Measurements from ENCODE around the gene DPY19L1.
A peak's percentile ranks its signal among the peaks of the same experiment; 100 is the strongest.
"Not testable (repeated sequence)": the region's sequence is repeated elsewhere in the genome, so short reads cannot be mapped to it uniquely, and the experiment has no call there.

DPY19L1 gene

GRCh38 chr7:35037211-35037525 lies at the start of gene DPY19L1:
TSS of gene DPY19L1 (minus strand) at chr7:35037485. CDS start at chr7:35037394, 91 bp downstream.
- no peak for DNase-seq (ENCODE audit: low read depth in 2 of 2)

DNA sequence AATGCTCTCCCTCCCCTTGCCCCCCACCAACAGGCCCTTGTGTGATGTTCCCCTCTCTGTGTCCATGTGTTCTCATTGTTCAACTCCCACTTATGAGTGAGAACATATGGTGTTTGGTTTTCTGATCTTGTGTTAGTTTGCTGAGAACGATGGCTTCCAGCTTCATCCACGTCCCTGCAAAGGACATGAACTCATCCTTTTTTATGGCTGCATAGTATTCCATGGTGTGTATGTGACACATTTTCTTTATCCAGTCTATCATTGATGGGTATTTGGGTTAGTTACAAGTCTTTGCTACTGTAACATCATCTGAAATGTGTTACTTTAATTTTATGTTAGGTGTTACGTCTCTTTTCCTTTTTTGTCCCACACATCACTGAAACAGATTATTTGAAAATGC lies 42.2 kb upstream of the DPY19L1 start:
- not testable (repeated sequence) for DNase-seq (ENCODE audit: low read depth in 2 of 2)

DNA sequence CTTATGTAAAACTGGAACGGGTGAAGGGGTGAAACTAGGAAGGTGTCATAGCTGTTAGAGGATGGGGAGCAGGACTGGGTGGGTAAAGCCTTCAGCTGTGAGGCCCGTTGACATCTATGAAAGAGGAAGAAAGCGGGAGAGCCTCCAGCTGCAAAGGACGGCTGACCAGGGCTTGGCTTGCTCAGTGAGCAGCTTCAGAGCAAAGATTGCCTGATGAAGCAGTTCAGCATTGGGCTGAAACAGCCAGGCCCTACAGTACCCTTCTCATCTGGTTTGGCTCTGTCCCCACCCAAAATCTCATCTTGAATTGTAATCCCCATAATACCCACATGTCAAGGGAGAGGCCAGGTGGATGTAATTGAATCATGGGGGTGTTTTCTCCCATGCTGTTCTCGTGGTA lies 36.7 kb upstream of the DPY19L1 start:
- not testable (repeated sequence) for DNase-seq (ENCODE audit: low read depth in 2 of 2)

DNA sequence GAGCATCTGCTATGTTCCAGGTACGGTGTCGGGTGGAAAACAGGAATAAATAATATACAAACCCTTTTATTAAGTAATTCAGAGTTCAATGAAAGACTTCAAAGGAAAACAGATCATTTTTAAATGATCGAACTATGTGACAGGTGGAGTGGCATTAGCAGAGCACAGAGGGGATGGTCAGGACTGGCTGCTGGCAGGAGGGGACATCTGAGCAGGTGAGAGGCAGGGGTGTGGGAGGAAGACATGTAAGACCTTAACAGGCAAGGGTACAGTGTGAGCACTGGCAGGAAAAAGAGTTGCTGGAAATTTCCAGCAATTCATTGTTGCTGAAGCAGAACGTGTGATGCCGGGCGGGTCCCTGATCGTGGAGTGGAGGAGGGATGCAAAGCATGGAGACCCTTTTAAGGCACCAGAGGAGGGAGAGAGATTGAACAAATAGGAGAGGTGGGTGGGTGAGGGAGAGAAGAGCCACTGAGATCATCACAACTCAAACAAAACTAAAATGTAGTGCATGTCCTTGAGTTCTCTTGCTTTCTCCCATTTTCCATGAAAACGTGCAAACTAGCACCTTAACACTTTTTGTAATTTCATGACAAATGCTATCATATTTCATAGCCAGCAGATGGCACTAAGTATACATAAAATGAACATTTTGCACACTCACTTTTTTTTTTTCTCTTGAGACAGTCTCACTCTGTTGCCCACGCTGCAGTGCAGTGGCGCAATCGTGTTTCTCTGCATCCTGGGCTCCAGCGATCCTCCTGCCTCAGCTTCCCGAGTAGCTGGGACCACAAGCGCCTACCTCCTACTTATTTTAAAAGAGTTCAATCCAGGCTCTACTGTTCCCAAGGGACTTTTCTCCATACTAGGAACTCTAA lies 35.9 kb upstream of the DPY19L1 start:
- not testable (repeated sequence) for DNase-seq (ENCODE audit: low read depth in 2 of 2)

GRCh38 chr7:35069084-35069483 lies 31.8 kb upstream of the DPY19L1 start:
- DNase-seq (ENCODE audit: low read depth in 2 of 2): not testable (repeated sequence)

DNA sequence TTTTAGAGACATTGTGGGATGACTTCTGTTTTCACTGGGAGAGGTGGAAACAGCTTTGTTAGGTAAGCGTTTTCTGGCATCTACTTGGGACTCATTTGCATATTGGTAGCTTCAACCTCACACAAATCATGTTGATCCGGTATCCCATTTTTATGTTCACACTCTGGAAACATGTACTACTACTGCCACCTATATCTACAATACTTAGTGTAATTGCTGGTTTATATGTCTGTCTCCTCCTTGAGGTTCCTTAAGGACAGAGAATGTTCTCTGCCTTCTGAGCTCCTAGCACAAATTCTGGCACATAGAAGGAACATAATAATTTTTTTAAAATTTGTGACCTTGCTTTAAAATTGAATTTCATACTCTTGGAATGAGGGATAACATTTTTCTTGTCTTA lies 28.1 kb upstream of the DPY19L1 start:
- DNase-seq (ENCODE audit: low read depth in 2 of 2): not testable (repeated sequence)

DNA sequence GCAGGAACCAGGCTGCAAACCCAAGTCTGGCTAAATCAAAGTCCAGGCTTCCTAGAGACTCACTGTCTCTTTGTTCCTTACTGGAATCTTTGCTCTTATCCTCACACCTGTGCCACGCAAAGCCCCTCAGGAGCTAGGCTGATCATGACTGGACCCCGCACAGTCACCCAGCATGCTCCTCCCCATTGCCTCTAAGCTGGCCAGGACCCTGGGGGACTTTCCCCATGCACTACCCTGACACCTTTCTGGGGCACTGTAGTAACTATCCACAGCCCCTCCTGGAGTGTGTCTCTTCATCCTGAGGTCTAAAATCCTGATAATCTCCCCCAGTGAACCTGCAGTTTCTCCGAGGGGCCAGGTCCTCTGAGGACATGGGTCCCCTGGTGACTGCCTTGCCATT lies 21.3 kb upstream of the DPY19L1 start:
- DNase-seq (ENCODE audit: low read depth in 2 of 2): not testable (repeated sequence)

- DNase-seq (ENCODE audit: low read depth in 2 of 2): not testable (repeated sequence)
Measured at GRCh38 chr7:35057505-35058451, 20.5 kb upstream of the DPY19L1 start.

- not testable (repeated sequence) for DNase-seq (ENCODE audit: low read depth in 2 of 2)
Measured at GRCh38 chr7:35055733-35056132, 18.4 kb upstream of the DPY19L1 start.

DNA sequence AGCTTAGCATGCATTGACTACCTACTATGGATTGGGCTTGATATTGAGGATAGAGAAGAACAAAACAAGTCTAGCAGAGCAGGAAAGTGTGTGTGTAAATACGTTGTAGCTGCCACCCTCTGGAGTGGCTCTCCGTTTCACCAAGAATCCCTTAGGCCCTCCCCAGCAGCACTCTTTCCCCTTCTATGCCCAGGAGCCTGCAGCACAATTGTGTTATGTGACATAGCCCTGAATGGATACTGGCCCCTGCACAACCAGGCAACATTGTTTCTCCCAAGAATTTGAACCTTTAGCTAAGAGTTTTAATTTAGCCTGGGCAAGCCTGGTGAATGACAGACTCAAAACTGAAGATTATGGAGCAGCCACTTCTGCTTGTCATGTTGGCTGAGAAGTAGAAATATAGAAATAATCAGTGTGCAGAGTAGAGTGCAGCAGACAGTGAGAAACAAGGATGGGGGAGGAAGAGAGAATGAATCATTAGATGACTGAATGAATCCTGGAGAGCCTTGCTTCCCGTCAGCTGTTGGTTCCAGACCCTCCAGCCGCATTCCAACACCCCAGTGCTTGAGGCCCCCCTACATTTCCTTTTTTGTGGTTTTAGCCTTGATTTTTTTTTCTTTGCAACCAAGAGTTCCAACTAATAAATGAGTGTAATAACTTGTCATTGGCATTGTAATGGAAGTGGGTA lies 16.3 kb upstream of the DPY19L1 start:
- not testable (repeated sequence) for DNase-seq (ENCODE audit: low read depth in 2 of 2)

GRCh38 chr7:35048390-35048789 lies 11.1 kb upstream of the DPY19L1 start:
- DNase-seq (ENCODE audit: low read depth in 2 of 2): not testable (repeated sequence)

DNA sequence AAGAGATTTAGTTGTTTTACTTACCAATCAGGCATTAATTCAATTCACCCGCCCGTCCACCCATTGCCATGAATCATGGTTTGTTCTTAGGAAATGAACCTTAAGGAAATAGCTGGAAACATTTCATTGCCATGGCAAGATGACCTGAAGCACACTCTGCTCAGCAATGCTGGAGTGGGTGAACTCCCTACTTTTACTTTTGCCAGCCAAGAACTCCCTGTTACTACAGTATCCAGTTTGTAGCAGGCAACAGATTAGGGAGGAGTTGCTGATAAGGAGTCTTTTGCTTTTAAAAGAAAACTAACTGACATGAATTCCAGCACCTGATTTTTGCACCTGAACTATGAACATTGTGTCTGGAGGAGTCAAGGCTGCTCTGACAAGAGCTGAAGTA lies 10.6 kb upstream of the DPY19L1 start:
- not testable (repeated sequence) for DNase-seq (ENCODE audit: low read depth in 2 of 2)

DNA sequence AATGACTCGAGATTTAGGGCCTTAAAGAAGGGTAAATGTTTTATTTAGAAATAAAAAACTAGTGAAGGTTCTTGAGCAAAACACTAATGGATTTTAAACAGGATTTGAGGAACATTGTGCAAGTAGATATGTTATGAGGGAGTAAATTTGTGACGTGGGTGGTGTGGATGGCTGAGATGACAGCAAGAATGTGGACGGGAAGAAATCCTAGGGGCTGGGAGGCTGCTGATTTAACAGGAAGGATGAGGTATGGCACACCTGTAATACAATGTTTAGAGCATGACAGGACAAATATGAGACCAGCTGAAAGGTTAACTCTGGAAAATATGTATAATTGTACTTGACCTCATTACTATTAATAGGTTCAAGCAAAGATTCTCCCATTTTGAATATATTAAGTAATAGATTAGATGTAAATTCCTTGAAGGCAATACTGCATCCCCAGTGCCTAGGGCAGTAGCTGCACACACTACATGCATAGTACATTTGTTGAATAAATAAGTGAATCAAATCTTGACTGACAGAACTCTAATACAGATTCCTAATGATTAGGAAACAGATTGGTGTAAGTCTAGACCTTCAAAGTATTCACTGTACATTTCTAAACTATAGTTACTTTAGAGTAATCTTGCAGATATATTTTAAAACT lies 10.1 kb upstream of the DPY19L1 start:
- not testable (repeated sequence) for DNase-seq (ENCODE audit: low read depth in 2 of 2)

DNA sequence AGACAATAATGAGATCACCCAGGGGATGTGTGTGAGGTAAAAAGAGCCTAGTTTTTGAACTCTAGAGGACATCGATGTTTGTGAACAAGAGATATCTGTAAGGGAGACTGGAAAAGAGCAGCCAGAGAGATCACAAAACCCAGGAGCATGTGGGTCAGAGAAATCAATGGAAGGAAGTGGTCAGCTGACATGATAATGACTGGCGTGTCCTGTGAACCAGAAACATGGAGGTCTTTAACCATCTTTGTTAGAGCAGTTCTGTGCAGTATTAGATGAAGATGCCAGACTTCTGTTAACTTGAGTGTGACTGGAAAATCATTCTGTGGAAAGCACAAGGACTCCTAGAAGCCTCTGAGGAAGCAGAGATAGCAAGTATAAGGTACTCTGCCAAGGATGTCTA lies 6.0 kb upstream of the DPY19L1 start:
- not testable (repeated sequence) for DNase-seq (ENCODE audit: low read depth in 2 of 2)

DNA sequence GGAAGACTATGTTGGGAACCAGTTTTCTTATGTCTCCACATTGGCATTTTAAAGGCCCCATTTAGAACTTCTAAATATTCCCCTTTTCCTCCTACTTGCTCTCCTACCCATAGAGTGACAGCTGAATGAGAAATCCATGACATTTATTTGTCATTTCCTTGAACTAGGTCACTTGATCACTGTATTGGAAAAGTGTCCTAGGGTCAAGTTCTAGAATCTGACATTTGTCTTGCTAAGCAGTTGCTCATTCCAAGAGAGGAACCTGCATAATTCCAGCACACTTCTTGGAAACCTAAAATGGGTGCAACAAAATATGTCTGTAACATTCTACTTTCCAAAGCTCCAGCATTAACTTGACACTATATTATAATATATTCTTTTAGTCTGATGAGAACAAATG lies 3.6 kb upstream of the DPY19L1 start:
- DNase-seq (ENCODE audit: low read depth in 2 of 2): no peak

DNA sequence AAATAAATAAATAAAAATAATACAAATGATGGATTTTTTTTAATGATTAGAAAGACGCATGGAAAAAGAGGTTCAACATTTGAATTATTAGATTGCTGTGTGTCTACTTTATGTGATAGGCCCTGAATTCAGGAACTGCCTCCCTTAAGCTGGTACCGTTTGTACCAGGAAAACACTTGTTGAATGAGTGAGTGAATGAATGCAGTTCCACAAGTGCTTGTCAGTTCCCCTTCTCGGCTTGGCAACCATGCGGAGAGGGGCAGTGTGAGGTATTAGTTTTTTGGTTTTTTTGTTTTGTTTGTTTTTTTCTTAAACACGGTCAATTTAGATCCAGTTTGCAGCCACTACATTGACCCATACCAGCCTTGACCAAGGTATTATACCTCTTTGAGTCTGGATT lies 2.1 kb upstream of the DPY19L1 start:
- no peak for DNase-seq (ENCODE audit: low read depth in 2 of 2)

DNA sequence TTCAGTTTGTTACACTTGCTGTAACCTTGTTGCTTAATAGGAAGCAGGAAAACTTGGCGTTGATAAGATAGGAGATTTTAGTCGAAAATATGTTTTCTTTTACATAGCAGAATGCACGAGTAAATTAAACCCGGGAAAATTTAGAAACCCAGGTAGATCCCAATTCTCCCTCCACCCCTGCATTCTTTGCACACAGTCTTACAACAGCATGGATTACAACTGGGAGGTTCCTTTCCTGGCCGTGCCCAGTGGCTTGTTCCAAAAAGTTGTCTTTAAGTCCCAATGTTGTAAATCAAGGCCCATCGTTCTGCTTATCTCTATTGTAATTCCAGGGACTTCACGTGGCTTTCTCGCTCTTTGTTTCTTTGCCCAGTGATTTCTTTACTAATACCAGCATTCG lies 1.1 kb upstream of the DPY19L1 start:
- no peak for DNase-seq (ENCODE audit: low read depth in 2 of 2)

DNA sequence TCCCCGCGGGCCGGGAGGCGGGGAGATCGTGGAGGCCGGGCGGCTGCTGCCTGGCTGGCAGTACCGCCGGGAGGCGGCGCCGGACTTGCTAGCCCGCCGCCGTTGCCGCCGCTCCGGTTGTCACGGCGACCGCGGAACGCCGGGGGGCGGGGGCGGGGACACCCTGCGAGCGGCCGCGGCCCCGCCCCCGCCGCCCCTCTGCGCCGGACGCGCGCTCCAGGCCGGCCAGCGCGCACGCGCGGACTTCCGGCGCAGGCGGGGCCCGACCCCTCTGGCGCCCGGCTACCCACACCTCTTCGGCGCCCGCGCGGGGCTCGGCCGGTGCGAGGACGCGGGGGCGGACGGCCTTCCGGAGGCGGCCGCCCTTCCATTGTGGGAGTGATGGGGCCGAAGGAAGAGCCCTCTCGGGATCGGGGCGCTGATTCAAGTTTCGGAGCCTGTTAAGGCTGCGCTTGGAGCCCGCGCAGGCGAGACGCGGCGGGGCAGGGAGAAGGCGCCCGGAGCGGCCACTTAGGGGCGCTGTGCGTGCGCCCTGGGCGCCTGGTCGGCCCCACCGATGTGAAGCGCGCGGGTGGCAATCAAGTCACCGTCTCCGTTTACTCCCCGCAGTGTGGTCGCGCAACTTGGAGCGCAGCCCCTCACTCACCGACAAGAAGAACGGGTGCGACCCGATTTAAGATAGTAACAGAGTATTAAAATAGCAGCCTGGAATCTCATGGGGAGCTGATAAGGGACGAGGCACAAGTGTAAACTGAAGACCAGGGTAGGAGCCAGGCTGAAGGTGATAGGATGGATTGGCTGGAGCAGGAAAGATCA lies 449 bp upstream of the DPY19L1 start:
- peak; percentile 77 to 88 for DNase-seq (ENCODE audit: low read depth in 2 of 2)

GRCh38 chr7:35036361-35037171 lies 719 bp downstream of the DPY19L1 start:
- peak in 1 of 2 donors; percentile 6 for DNase-seq (ENCODE audit: low read depth in 2 of 2)

- no peak for DNase-seq (ENCODE audit: low read depth in 2 of 2)
Measured at GRCh38 chr7:35035511-35035961, 1.7 kb downstream of the DPY19L1 start.
